Mucosa of gallbladder (tissue), 1 donor: ENCODE data around the gene ZNF124. TPM values are rescaled to one million over a fixed set of nuclear protein-coding genes. Genes with fewer than 3 reads are reported as not detected.

Source experiments
- DNase-seq: peaks from one replicate; pipeline ENCODE4 v3.0.0-alpha.2; 2020; ENCODE audit warnings: low spot score
- total RNA-seq: library from RNA; stranded (reverse); gene quantifications from one replicate; pipeline ENCODE4 v1.2.1, GENCODE V29; 2021
- donor health status: DM: no; HTN: no; CAD: no.

Gene ZNF124
- total RNA-seq, 1 donor from 2014 or later = 34.2 TPM

- no peak for DNase-seq
Observed at GRCh38 chr1:247113094-247113497, 58.7 kb downstream of the ZNF124 start.

- no peak for DNase-seq
Observed at GRCh38 chr1:247112479-247112781, 59.4 kb downstream of the ZNF124 start.

- DNase-seq = peak; percentile 52
Observed at GRCh38 chr1:247111700-247112478, 59.9 kb downstream of the ZNF124 start.

GRCh38 chr1:247111259-247111699, 60.5 kb downstream of the ZNF124 start:
- DNase-seq = no peak

GRCh38 chr1:247110627-247111258, 61.1 kb downstream of the ZNF124 start:
- no peak for DNase-seq

- no peak for DNase-seq
Observed at GRCh38 chr1:247107694-247108093, 64.1 kb downstream of the ZNF124 start.

- DNase-seq = no peak
Observed at GRCh38 chr1:247105966-247106365, 65.9 kb downstream of the ZNF124 start.

Other genes starting within 250 kb of the ZNF124 start
- gene AHCTF1, start 240.1 kb downstream of the ZNF124 start, total RNA-seq = 25.7 TPM
- 0.06 TPM for gene ZNF695, start 164.0 kb downstream of the ZNF124 start, total RNA-seq
- gene ZNF670, start 93.2 kb downstream of the ZNF124 start, total RNA-seq = 3.8 TPM
- 7.0 TPM for gene ZNF669, start 67.7 kb downstream of the ZNF124 start, total RNA-seq
- not detected for gene VN1R5, start 84.1 kb upstream of the ZNF124 start, total RNA-seq
- 20.6 TPM for gene ZNF496, start 159.8 kb upstream of the ZNF124 start, total RNA-seq
- 5.6 TPM for gene NLRP3, start 244.2 kb upstream of the ZNF124 start, total RNA-seq